Suprapubic skin (tissue), 4 donors: ENCODE measurements around the gene TYR.

Experiments
- EP300 ChIP-seq: sonication (generic); formaldehyde crosslinking; IDR thresholded peaks from one replicate; pipeline ENCODE4 v1.6.1; 2017; ENCODE audit warnings: antibody characterized with exemption
- POLR2A ChIP-seq, 2 donors: fragments of 450-650 bp; IDR thresholded peaks; one replicate each; pipeline ENCODE4 v1.6.1; 2017; ENCODE audit warnings: antibody characterized with exemption in 2 of 2, mild to moderate bottlenecking in 2 of 2, moderate library complexity in 2 of 2
- POLR2AphosphoS5 ChIP-seq, 3 donors: sonication (generic); formaldehyde crosslinking; IDR thresholded peaks; one replicate each; pipeline ENCODE4 v1.6.1; 2017; ENCODE audit warnings: antibody characterized with exemption in 3 of 3
- TF ChIP-seq, protein P1 (sequence below), 2 donors: fragments of 200-600 bp in 1 of 2; fragments of 450-650 bp in 1 of 2; sonication (generic) in 1 of 2; IDR thresholded peaks; one replicate each; pipeline ENCODE4 v1.5.1; 2016 to 2019; ENCODE audit warnings: antibody characterized with exemption in 2 of 2, mild to moderate bottlenecking in 1 of 2, moderate library complexity in 1 of 2

DNA sequence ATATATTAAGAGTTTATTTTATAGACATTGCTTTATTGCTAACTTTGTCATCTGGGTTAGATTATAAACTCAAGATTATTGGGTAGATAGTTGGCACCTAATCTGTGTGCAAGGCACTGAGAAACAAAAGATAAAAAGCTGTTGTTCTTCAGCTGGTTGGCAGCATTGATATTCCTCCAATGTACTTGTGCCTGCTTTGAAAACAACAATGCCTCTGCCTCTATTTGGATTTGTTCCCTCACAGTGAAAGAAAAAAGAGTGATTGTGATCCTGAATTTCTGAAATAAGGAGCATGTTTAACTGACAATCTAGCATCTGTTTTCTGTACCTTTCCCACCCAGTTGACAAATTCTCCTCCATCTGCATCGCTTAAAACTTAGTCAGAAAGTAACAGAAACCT is 98.3 kb downstream of the TYR start:
- TF ChIP-seq, protein P1, sequence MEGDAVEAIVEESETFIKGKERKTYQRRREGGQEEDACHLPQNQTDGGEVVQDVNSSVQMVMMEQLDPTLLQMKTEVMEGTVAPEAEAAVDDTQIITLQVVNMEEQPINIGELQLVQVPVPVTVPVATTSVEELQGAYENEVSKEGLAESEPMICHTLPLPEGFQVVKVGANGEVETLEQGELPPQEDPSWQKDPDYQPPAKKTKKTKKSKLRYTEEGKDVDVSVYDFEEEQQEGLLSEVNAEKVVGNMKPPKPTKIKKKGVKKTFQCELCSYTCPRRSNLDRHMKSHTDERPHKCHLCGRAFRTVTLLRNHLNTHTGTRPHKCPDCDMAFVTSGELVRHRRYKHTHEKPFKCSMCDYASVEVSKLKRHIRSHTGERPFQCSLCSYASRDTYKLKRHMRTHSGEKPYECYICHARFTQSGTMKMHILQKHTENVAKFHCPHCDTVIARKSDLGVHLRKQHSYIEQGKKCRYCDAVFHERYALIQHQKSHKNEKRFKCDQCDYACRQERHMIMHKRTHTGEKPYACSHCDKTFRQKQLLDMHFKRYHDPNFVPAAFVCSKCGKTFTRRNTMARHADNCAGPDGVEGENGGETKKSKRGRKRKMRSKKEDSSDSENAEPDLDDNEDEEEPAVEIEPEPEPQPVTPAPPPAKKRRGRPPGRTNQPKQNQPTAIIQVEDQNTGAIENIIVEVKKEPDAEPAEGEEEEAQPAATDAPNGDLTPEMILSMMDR (IDR thresholded peaks at IDR 0.05): no peak
- TF ChIP-seq POLR2AphosphoS5 (IDR thresholded peaks at IDR 0.05) (no peak), POLR2A (IDR thresholded peaks at IDR 0.05) (no peak), EP300 (no peak)
